Measurements from ENCODE around the gene IRF7.
A peak's percentile ranks its signal among the peaks of the same experiment; 100 is the strongest.

IRF7 gene

DNA sequence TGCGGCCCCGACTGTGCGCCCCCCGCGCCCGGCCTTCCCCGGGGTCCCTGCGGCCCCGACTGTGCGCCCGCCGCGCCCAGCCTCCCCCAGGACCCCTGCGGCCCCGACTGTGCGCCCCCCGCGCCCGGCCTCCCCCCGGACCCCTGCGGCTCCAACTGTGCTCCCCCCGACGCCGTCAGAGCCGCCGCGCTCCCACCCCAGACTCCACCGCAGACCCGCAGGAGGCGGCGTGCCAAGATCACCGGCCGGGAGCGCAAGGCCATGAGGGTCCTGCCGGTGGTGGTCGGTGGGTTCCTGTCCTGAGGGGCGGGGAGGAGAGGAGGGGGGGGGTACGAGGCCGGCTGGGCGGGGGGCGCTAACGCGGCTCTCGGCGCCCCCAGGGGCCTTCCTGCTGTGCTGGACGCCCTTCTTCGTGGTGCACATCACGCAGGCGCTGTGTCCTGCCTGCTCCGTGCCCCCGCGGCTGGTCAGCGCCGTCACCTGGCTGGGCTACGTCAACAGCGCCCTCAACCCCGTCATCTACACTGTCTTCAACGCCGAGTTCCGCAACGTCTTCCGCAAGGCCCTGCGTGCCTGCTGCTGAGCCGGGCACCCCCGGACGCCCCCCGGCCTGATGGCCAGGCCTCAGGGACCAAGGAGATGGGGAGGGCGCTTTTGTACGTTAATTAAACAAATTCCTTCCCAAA, 24.4 kb upstream of the IRF7 start:
- DNase-seq (ENCODE audit: low spot score): no peak

DNA sequence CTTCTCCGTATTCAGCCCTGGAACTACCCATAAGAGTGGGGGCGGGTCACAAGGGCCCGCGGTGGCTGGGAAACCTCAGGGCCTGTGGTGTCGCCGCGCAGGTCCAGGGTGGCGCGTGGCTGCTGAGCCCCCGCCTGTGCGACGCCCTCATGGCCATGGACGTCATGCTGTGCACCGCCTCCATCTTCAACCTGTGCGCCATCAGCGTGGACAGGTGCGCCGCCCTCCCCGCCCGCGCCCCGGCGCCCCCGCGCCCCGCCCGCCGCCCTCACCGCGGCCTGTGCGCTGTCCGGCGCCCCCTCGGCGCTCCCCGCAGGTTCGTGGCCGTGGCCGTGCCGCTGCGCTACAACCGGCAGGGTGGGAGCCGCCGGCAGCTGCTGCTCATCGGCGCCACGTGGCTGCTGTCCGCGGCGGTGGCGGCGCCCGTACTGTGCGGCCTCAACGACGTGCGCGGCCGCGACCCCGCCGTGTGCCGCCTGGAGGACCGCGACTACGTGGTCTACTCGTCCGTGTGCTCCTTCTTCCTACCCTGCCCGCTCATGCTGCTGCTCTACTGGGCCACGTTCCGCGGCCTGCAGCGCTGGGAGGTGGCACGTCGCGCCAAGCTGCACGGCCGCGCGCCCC, 23.7 kb upstream of the IRF7 start:
- no peak for DNase-seq (ENCODE audit: low spot score)

DNA sequence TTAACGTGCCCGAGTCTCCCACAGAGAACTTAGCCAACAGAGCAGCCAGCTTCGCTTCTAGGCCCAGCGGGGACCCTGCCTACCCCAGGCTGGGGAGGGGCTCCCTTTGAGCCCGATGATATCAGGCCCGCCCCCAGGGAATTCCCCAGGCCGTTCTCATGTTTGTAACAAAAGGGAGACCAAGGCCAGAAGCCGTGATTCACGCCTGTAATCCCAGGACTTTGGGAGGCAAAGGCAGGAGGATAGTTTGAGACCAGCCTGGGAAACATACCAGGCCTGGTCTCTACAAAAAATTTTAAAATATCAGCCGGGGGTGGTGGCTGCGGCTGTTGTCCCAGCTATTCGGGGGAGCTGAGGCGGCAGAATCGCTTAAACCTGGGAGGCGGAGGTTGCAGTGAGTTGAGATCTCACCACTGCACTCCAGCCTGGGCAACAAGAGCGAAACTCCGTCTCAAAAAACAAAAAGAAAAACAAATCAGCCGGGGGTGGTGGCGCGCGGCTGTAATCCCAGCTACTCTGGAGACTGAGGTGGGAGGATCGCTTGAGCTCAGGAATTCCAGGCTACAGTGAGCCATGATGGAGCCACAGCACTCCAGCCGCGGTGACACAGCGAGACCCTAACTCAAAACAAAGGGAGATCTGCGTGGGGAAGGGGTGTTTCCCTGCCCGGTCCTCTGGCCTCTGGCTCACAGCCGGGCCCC, 23.0 kb upstream of the IRF7 start:
- DNase-seq (ENCODE audit: low spot score): no peak

DNA sequence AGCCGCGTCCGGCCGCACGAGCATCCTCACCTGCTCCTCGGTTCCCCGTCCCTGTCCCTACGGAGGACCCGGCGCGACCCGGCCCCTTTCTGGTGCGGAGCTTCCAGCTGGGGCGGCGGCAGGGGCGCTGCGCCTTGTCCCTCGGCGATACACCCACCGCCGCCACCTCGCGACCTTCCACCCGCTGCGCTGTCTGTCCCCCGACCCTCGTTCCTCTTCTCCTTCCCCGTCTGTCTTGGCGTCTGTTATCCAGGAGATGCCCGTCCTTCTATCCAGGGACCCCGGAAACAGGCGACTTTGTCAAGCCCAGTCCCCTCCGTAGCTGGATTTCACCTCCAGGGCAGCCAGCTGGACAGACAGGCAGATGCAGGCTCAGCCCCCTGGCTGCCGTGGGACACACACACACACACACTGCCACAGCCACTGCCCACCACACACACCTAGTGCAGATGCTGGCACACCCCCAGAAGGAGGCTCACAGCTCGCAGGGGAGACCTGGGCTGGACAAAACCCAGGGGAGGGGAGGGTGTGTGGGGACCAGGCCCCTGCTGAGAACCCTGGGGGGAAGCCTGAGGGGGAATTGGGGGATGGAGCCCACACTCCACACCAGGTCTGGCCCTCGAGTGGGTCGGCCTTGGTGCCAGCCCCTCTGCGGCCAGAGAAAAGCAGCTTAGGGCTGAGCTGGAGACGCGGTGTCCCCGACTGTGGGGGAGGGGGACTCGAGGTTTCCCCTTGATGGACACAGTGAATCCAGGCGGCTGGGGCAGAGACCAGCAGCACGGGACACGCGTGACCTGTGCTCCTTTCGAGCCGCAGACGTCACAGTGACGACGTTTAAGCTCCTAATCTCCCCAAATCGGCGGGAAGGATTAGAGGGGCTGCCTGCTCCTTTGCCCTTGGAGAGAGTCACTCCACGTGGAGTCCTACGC, 22.1 kb upstream of the IRF7 start:
- no peak for DNase-seq (ENCODE audit: low spot score)

DNA sequence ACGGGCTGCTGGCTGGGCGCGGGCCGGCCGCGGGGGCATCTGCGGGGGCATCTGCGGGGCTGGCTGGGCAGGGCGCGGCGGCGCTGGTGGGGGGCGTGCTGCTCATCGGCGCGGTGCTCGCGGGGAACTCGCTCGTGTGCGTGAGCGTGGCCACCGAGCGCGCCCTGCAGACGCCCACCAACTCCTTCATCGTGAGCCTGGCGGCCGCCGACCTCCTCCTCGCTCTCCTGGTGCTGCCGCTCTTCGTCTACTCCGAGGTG, 21.5 kb upstream of the IRF7 start:
- DNase-seq (ENCODE audit: low spot score): no peak

DNA sequence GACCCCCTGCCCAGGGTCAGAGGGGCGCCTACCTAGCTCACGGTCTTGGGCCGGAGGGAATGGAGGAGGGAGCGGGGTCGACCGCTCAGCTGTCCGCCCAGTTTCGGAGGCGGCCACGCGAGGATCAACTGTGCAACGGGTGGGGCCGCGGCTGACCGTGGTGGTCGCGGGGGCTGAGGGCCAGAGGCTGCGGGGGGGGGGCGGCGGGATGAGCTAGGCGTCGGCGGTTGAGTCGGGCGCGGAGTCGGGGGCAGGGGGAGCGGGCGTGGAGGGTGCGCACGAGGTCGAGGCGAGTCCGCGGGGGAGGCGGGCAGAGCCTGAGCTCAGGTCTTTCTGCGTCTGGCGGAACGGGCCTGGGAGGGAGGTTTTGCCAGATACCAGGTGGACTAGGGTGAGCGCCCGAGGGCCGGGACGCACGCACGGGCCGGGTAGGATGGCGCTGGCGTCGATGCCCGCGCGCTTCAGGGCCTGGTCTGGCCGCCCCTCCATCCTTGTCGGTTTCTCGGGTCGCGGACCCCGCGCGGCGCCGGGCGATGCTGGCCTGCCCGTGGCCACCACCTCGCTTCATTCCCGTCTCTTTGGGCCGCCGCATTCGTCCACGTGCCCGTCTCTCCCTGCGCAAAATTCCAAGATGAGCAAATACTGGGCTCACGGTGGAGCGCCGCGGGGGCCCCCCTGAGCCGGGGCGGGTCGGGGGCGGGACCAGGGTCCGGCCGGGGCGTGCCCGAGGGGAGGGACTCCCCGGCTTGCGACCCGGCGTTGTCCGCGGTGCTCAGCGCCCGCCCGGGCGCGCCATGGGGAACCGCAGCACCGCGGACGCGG, 21.0 kb upstream of the IRF7 start, which contains the start of gene DRD4:
Gene DRD4 (plus strand): TSS at position 759 of the 822 bp plus-strand sequence. CDS start 36 bp downstream, at position 795.
- DNase-seq (ENCODE audit: low spot score): peak; percentile 86

DNA sequence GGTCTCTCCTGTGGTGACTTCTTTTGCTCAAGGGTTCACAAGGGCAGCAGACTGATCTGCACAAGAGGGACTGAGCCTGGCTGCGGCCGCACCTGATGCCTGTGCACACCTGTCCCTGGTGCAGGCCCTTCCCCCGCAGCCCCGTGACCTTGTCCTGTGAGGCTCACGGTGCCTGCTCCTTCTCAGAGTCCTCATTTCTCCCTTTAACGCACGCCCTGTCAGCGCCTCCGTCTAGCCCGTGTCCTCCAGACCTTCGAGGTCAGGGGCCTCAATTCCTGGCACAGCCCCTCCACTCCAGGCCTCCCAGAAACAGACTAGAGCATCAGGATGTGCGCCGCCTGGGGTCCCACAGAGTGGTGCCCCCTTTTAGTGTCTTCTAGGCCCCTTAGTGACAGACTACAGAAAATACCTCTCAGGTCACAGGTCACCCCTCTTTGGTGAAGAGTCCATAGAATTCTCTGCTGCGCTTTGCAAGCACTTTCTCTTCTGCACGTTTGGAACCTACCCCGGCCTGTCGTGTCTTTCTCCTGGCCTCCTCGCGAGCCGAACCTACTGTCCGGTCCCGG, 20.3 kb upstream of the IRF7 start:
- DNase-seq (ENCODE audit: low spot score): no peak

DNA sequence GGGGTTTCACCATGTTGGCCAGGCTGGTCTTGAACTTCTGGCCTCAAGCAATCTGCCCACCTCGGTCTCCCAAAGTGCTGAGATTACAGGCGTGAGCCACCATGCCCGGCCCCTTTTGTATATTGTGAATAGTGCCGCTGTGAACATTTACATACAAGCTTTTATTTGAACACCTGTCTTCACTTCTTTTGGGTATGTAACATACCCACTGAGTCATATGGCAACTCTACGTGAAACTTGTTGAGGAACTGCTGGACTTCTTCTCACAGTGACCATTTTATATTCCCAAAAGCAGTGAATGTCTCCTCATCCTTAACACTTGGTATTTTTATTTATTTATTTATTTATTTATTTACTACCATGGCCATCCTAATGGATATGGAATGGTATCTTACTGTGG, 15.1 kb upstream of the IRF7 start:
- no peak for DNase-seq (ENCODE audit: low spot score)

DNA sequence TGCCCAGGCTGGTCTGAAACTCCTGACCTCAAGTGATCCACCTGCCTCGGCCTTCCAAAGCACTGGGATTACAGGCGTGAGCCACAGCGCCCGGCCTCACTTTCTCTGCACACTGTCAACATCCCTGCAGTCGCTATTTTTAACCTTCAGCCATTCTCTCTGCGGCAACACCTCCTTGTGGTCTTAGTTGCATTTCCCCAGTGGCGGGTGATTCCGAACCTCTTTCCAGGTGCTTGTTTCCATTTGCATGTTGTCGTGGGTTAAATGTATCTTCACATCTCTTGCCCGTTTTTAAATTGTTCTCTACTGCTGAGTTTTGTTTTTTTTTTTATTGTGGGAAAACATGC, 13.5 kb upstream of the IRF7 start:
- DNase-seq (ENCODE audit: low spot score): no peak

DNA sequence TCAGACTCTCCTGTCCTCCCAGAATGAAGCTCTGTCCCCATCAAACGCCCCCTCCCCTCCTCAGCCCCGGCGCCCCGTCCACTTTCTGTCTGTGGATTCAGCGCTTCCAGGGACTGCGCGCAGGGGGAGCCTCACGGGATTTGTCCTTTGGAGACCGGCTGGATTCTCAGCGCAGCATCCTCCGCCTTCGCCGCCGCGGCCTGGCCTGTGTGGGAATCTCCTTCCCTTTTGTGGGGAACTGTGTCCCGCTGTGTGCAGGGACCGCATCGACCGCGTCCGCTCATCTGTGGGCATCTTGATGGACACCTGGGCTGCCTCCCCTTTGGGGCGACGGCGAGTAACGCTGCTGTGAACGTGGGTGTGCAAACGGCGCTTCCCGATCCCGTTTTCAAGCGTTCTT, 12.3 kb upstream of the IRF7 start:
- DNase-seq (ENCODE audit: low spot score): no peak

DNA sequence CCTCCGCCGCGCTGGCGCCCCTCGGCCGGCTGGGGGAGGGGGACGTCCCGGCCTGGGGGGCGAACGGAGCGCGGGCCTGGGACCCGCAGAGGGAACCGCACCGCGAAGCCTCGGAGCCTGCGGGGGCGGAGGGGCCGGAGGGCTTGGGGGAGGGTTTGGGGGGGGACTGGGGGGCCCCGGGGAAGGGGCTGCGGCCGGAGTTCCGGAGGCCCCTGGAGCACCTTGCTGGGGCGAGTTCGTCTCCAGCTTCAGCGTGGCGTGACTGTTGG, 11.5 kb upstream of the IRF7 start:
- no peak for DNase-seq (ENCODE audit: low spot score)

DNA sequence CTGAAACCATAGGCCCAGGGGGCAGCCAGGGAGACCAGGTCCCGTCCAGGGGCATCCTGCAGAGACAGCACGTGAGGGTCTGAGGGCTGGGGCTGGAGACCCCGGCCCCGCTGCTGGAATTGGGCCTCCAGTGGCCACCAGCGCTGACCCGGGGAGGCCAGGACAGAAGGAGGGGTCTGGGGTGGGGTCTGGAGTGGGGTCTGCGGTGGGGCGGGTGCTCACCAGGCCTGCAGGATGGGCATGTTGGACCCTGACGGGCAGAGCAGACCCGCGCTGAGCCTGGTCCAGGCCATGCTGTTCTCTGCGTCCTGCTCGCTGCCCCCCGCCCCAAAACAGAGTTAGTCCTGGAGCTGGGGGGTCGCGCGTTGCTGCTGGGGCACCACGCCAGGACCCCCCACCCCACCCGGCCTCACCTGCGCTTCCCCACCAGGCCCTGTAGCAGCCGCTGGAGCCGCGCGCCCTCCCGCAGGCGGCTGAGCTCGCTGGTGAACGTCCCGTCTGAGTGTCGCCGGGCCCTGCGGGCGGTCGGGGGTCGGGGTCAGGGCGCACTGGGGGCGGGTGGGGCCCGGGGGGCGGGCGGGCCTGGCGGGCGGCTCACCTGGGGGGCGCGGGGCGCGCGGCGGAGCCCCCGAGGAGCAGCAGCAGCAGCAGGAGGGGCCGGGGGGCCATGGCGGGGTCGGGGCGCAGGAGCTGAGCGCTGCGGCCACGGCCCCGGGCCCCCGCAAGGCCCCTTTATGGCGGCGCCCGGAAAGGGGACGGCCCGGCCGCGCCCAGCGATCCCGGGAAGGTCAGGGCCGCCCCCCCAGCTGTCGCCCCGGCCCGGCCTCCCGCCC, 10.9 kb upstream of the IRF7 start, which contains the start of gene SCT:
Gene SCT (minus strand): TSS at position 707 of the 833 bp plus-strand sequence. CDS start 38 bp downstream, at position 669.
- no peak for DNase-seq (ENCODE audit: low spot score)

DNA sequence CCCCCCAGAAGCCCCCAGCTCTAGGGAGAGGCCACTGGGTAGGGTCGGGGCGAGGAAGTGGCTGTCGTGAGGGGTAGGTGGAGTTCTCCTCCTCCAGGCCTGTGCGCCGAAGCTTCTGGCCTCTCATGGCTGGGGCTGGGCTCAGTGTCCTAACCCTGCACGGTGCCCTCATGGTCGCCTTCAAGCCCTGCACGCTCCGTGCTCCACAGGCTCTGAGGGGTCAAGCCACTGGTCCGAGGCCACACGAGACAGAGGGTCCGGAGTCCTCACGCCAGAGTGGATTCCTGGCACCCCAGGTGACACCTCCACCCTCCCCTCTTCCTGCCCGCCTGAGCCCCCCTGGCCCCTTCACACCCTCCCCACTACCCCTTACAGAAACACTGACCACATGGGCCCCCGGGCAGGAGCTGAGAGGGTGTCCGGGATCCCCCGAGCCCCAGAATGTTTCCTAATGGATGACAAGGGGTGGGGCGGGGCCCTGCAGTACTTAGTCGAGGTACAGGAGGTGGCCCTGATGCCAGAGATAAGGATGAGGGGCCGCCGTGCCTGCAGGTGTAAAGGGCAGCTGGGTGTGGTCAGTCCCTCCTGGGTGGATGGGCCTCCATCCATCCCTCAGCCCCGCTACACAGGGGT, 10.0 kb upstream of the IRF7 start:
- no peak for DNase-seq (ENCODE audit: low spot score)

DNA sequence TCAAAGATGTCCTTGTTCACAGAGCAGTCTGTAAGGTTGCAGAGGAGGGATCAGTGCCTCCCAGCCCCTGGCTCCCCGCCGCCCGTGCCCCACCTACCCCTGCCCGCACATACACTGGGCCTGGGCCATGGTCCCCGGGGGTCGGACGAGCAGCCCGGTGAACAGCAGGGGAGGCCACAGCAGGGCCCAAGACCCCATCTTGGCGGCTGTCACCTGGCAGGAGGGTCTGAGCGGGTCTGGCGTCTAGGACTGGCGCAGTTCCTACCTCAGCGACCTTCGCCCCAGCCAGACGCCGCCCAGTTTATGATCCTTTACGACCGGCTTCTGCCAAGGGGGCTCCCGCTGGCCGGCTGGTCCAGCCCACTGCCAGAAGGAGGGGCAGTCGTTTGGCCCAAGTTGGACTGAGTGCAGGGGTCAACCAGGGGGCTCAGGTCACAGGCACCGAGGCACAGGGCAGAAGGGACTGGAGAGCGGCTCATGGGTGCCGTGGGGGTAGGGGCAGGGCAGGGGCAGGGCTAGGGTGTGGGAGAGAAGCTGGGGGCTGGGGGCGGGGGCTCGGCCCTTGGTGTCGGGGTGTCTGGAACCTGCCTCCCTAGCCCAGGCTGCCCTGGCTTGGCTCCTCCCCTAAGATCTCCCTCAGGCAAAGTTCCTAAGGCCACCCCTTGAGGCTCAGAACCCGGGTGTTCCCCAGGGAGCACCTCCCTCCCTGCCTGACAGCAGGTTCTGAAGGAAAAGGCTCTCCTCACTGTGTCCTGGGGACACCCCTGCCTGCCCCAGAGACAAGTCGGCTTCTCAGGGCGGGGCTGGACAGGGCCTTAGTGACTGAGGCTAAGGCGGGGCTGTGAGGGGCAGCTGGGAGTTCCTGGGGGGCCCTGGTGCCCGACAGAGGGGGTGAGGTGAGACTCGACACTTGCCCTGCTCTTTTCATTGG, 9.2 kb upstream of the IRF7 start, which contains the start of gene CDHR5:
Gene CDHR5 (minus strand): TSS at position 251 of the 931 bp plus-strand sequence. CDS start 53 bp downstream, at position 198.
- DNase-seq (ENCODE audit: low spot score): no peak

DNA sequence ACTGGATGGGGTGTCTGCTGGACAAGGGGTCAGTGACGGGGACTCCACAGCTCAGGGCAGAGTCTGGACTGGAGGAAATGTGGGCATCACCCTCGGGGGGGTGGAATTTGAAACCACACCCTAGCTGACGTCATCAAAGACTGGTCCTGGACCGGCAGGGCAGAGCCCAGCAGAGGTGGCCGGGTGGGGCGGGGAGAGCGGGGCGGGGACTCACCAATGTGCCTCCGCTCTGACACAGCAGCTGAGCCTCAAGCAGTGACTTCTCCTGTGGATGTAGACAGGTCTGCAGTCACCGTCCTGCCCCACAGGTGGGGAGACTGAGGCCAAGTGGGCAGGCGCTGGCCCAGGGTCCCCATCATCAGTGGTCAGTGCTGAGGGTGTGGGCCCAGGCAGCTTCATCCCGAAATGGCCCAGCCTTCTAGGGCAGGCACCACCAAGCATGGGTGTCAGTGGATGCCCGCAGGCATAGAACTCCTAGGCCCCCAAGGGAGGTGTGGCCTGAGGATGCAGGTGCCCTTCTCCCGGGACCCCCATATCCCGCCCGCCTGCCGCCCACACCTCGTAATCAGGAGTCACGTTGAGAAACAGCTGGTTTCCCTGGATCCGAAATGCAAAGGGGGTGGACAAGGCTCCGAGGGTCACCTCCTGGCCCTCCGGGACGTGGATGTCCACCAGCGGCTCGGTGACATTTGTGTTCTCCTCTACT, 8.4 kb upstream of the IRF7 start:
- no peak for DNase-seq (ENCODE audit: low spot score)

DNA sequence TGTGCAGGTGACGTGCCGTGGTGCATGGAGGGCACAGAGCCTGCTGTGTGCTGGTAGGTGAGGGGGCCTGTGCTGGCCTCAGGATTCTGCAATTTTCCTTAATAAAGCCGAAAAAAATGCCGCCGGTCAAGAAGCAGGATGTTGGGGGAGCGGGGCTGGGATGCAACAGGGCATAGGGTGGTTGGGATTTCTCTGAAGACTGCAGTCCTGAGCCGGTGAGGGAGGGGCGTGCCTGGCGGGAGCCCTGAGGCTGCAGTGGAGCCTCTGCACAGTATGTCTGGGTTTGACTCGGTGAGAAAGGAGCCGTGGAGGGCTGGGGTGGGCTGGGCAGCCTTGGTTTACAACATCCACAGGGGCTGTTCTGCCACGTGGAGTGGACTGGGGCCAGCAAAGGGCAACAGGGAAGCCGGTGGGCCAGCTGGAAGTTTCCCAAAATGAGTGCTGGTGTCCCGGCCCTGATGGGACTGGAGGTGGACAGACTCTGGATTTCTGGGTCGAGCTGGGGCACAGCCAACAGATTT, 7.7 kb upstream of the IRF7 start:
- DNase-seq (ENCODE audit: low spot score): no peak

DNA sequence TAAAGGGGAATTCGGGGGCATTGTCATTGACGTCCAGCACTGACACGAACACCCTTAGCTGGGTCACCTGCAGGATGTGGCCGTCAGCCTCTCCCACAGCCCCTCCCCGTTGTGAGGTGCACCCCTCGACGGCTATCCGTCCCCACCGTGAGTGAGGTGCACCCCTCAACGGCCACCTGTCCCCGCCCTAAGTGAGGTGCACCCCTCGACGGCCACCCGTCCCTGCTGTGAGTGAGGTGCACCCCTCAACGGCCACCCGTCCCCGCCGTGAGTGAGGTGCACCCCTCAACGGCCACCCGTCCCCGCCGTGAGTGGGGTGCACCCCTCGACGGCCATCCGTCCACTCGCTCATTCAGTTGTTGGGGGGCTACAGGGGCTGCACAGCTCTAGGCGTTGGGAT, 6.1 kb upstream of the IRF7 start:
- no peak for DNase-seq (ENCODE audit: low spot score)

Data from GM03348 (cell line).